CD4-positive, alpha-beta memory T cell (primary cell): ENCODE measurements around the gene FAAP20. TPM values are rescaled to one million over a fixed set of nuclear protein-coding genes. Genes with fewer than 3 reads are reported as not detected.

Experiments
- CTCF ChIA-PET: fragments of 350-600 bp; sonication (Branson Sonifier 250); formaldehyde crosslinking; loops from one replicate; lab custom pipeline; 2021; ENCODE audit warnings: inconsistent platforms; ENCODE audit not compliant: partially characterized antibody; lab: Charles Lee
- POLR2A ChIA-PET: fragments of 350-600 bp; sonication (Branson Sonifier 250); formaldehyde crosslinking; loops from one replicate; lab custom pipeline; 2021; ENCODE audit not compliant: partially characterized antibody; lab: Charles Lee
- DNase-seq, 5 donors: peaks; one replicate each; pipeline versions ENCODE4 v3.0.0 to v3.0.0-alpha.2; 2020 to 2022; ENCODE audit warnings: mixed read lengths in 1 of 5
- H3K27ac ChIP-seq: one replicate; pipeline ENCODE4 v1.7.0; 2013; ENCODE audit warnings: low read depth, low read length
- H3K27me3 ChIP-seq: 2 replicates; pipeline ENCODE4 v1.7.0; 2013; ENCODE audit warnings: mild to moderate bottlenecking, low read length, moderate library complexity; ENCODE audit not compliant: insufficient read depth
- H3K36me3 ChIP-seq: 2 replicates; pipeline ENCODE4 v1.7.0; 2013; ENCODE audit warnings: mild to moderate bottlenecking, low read length, moderate library complexity; ENCODE audit not compliant: insufficient read depth
- H3K4me1 ChIP-seq: 2 replicates; pipeline ENCODE4 v1.7.0; 2013; ENCODE audit warnings: mild to moderate bottlenecking, low read length, moderate library complexity; ENCODE audit not compliant: insufficient read depth
- H3K4me3 ChIP-seq, 2 donors: one replicate each; pipeline ENCODE4 v1.7.0; 2013; ENCODE audit warnings: low read length in 2 of 2, mild to moderate bottlenecking in 1 of 2
- H3K9me3 ChIP-seq, 2 donors: one replicate each; pipeline ENCODE4 v1.7.0; 2013; ENCODE audit warnings: low read length in 2 of 2, control low read depth in 1 of 2; ENCODE audit not compliant: control insufficient read depth in 1 of 2
- H3K27ac Mint-ChIP-seq, 7 donors: one replicate each; pipeline ENCODE4 v1.8.0; 2020 to 2021; ENCODE audit warnings: mixed read lengths in 7 of 7, mild to moderate bottlenecking in 6 of 7, inconsistent platforms in 3 of 7, moderate library complexity in 3 of 7
- H3K27me3 Mint-ChIP-seq, 2 donors: one replicate each; pipeline ENCODE4 v1.8.0; 2020 to 2021; ENCODE audit warnings: mixed read lengths in 2 of 2
- H3K36me3 Mint-ChIP-seq, 2 donors: one replicate each; pipeline ENCODE4 v1.8.0; 2020 to 2021; ENCODE audit warnings: mixed read lengths in 2 of 2, inconsistent platforms in 1 of 2, mild to moderate bottlenecking in 1 of 2
- H3K4me1 Mint-ChIP-seq, 4 donors: one replicate each; pipeline ENCODE4 v1.8.0; 2020 to 2021; ENCODE audit warnings: mixed read lengths in 4 of 4, mild to moderate bottlenecking in 1 of 4
- H3K4me3 Mint-ChIP-seq, 8 donors: one replicate each; pipeline ENCODE4 v1.8.0; 2020 to 2021; ENCODE audit warnings: mixed read lengths in 8 of 8, mild to moderate bottlenecking in 7 of 8, moderate library complexity in 6 of 8, inconsistent platforms in 3 of 8
- H3K9me3 Mint-ChIP-seq, 8 donors: one replicate each; pipeline ENCODE4 v1.8.0; 2020 to 2021; ENCODE audit warnings: mixed read lengths in 8 of 8, mild to moderate bottlenecking in 5 of 8, inconsistent platforms in 3 of 8, moderate library complexity in 1 of 8
- intact Hi-C: fragments of 100-400 bp; cut with micrococcal nuclease; formaldehyde crosslinking; loops from one replicate; pipeline ENCODE4 v1.15.1; 2023
- polyA plus RNA-seq, 2 donors: library from polyadenylated mRNA; unstranded; fragments of 300-500 nt; fragmentation: Illumina TruSeq; gene quantifications; one replicate each; pipeline ENCODE4 v1.2.3, GENCODE V29; 2021
- total RNA-seq, 2 experiments: library from RNA; stranded (reverse); gene quantifications; one replicate each; pipeline ENCODE4 v1.2.3, GENCODE V29; 2021

FAAP20 gene
- total and polyA plus RNA-seq, 4 experiments from 2014 or later, result 38.4 to 58.9 (median 47.5) TPM

- DNase-seq, result peak; percentile 90 to 98 (median 96)
- intact Hi-C loops, result loop anchor here (1.0 kb wide), 1 partner anchor 15 kb away; no protein-coding TSS in a partner anchor
- no peaks in the 10 kb centered on the region for H3K27me3 ChIP-seq
- H3K4me3 ChIP-seq, result no peak overlapping the region
- H3K27ac ChIP-seq, result peak overlapping the region; percentile 26
- Mint-ChIP-seq H3K27ac (peak overlapping the region in 4 of 7 donors; percentile 41 to 79 (median 59)), H3K4me3 (peak overlapping the region in 7 of 8 donors; percentile 51 to 82 (median 67)), H3K4me1 (peaks cover 6 to 27% (median 16%) of the 10 kb centered on the region in 4 donors), H3K27me3 (peaks cover 0 to 4% of the 10 kb centered on the region in 2 donors), H3K9me3 (peaks cover 0 to 3% (median 0%) of the 10 kb centered on the region in 8 donors), H3K36me3 (peaks cover 0 to 28% of the 10 kb centered on the region in 2 donors)
- H3K36me3 ChIP-seq, result no peaks in the 10 kb centered on the region
- ChIA-PET POLR2A (interaction anchor here (0.6 to 16.3 kb wide), 12 partner anchors 11 to 164 kb away, joined by 3 to 454 read pairs (median 50); partner anchors contain the start of genes FAAP20, MORN1 and RER1), CTCF (interaction anchor here (1.1 kb wide), 2 partner anchors 33 to 88 kb away, joined by 3 to 4 read pairs; partner anchors contain the start of gene FAAP20)
- H3K9me3 ChIP-seq, result no peaks in the 10 kb centered on the region
- H3K4me1 ChIP-seq, result peaks cover 20% of the 10 kb centered on the region
These were observed 33.0 kb upstream of the FAAP20 start for GRCh38 chr1:2227346-2228156.

GRCh38 chr1:2226525-2227345 lies 32.2 kb upstream of the FAAP20 start:
- Histone ChIP-seq H3K9me3 (no peaks in the 10 kb centered on the region), H3K36me3 (no peaks in the 10 kb centered on the region), H3K27ac (peak overlapping the region; percentile 26), H3K27me3 (no peaks in the 10 kb centered on the region), H3K4me1 (peaks cover 12% of the 10 kb centered on the region), H3K4me3 (no peak overlapping the region)
- POLR2A ChIA-PET, result interaction anchor here (0.7 to 16.3 kb wide), 13 partner anchors 12 to 165 kb away, joined by 3 to 454 read pairs (median 50); partner anchors contain the start of genes FAAP20, MORN1 and RER1
- peak in 1 of 5 donors; percentile 54 for DNase-seq
- Mint-ChIP-seq H3K27ac (peak overlapping the region; percentile 86 to 97 (median 92)), H3K27me3 (peaks cover 0 to 2% of the 10 kb centered on the region in 2 donors), H3K36me3 (peaks cover 0 to 24% of the 10 kb centered on the region in 2 donors), H3K4me3 (peak overlapping the region; percentile 72 to 88 (median 84)), H3K9me3 (peaks cover 0 to 3% (median 0%) of the 10 kb centered on the region in 8 donors), H3K4me1 (peaks cover 1 to 19% (median 9%) of the 10 kb centered on the region in 4 donors)
- CTCF ChIA-PET, result interaction anchor here (1.1 to 1.2 kb wide), 3 partner anchors 32 to 89 kb away, joined by 3 to 4 read pairs (median 4); partner anchors contain the start of gene FAAP20
- intact Hi-C loops, result loop anchor here (1.0 kb wide), 1 partner anchor 14 kb away; no protein-coding TSS in a partner anchor

GRCh38 chr1:2224631-2225428 lies 30.3 kb upstream of the FAAP20 start:
- H3K27me3 Mint-ChIP-seq, result no peaks in the 10 kb centered on the region

DNA sequence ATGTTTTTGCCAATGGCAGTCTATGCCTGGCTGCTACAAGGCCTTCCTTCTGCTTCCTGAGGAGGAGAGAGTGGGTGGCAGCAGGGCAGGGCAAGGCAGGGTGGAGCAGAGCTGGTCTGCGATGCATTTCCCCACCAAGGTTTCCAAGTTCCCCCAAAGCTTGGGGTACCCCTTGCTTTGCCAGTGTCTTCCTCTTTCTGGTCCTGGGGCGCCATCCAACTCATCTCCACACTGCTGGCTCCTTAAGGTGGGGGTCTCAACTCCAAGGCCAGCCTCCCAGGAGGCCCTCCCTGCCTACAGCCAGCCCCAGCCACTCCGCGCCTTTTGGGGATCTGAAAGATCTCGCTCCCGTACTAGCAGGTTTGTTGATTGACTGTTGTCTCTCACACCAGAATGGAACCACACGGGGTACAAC lies 29.6 kb upstream of the FAAP20 start:
- CTCF ChIA-PET, result no interaction called here
- H3K4me3 ChIP-seq, result no peak overlapping the region
- Mint-ChIP-seq H3K4me1 (peaks cover 0 to 6% (median 5%) of the 10 kb centered on the region in 4 donors), H3K27ac (peak overlapping the region in 5 of 7 donors; percentile 7 to 78 (median 57)), H3K4me3 (peak overlapping the region in 1 of 8 donors; percentile 16), H3K27me3 (no peaks in the 10 kb centered on the region), H3K9me3 (peaks cover 0 to 3% (median 0%) of the 10 kb centered on the region in 8 donors), H3K36me3 (peaks cover 0 to 3% of the 10 kb centered on the region in 2 donors)
- DNase-seq, result peak in 1 of 5 donors; percentile 7
- no peak overlapping the region for H3K27ac ChIP-seq
- POLR2A ChIA-PET, result interaction anchor here (0.8 to 1.5 kb wide), 3 partner anchors 10 to 32 kb away, joined by 3 read pairs; no protein-coding TSS in a partner anchor
- H3K9me3 ChIP-seq, result no peaks in the 10 kb centered on the region
- no peaks in the 10 kb centered on the region for H3K27me3 ChIP-seq
- intact Hi-C loops, result no loop called here
- H3K4me1 ChIP-seq, result peaks cover 5% of the 10 kb centered on the region
- no peaks in the 10 kb centered on the region for H3K36me3 ChIP-seq

More at GRCh38 chr1:2224631-2225428, 30.3 kb upstream of the FAAP20 start:
- H3K9me3 Mint-ChIP-seq, result peaks cover 0 to 3% (median 0%) of the 10 kb centered on the region in 8 donors
- H3K4me1 ChIP-seq, result peaks cover 5% of the 10 kb centered on the region
- peak overlapping the region in 5 of 7 donors; percentile 7 to 90 (median 47) for H3K27ac Mint-ChIP-seq
- peak in 1 of 5 donors; percentile 36 for DNase-seq
- H3K9me3 ChIP-seq, result no peaks in the 10 kb centered on the region
- ChIA-PET POLR2A (interaction anchor here (0.7 to 1.5 kb wide), 4 partner anchors 10 to 73 kb away, joined by 3 to 4 read pairs (median 3); no protein-coding TSS in a partner anchor), CTCF (no interaction called here)
- H3K4me3 ChIP-seq, result no peak overlapping the region
- peaks cover 0 to 10% of the 10 kb centered on the region in 2 donors for H3K36me3 Mint-ChIP-seq
- H3K4me3 Mint-ChIP-seq, result peak overlapping the region in 1 of 8 donors; percentile 54
- H3K27me3 ChIP-seq, result no peaks in the 10 kb centered on the region
- H3K27ac ChIP-seq, result no peak overlapping the region
- H3K4me1 Mint-ChIP-seq, result peaks cover 0 to 6% (median 5%) of the 10 kb centered on the region in 4 donors
- no peaks in the 10 kb centered on the region for H3K36me3 ChIP-seq
- intact Hi-C loops, result no loop called here

DNA sequence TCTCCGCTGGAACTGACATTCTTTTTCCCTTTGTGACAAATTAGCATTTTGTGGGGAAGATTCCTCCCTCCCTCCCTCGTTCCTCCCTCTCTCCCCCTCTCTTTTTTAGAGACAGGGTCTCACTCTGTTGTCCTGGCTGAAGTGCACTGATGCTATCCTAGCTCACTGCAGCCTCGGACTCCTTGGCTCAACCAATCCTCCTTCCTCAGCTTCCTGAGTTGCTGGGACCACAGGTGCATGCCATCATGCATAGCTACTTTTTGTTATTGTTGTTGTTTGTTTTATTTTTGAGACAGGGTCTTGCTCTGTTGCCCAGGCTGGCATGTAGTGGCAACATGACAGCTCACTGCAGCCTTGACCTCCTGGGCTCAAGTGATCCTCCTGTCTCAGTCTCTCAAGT lies 26.7 kb upstream of the FAAP20 start:
- H3K4me1 ChIP-seq, result no peaks in the 10 kb centered on the region
- Mint-ChIP-seq H3K36me3 (no peaks in the 10 kb centered on the region), H3K27ac (no peak overlapping the region), H3K27me3 (no peaks in the 10 kb centered on the region), H3K4me1 (peaks cover 0 to 7% (median 2%) of the 10 kb centered on the region in 4 donors), H3K9me3 (no peaks in the 10 kb centered on the region), H3K4me3 (no peak overlapping the region)
- CTCF ChIA-PET, result interaction anchor here (0.6 to 1.7 kb wide), 3 partner anchors 9 to 26 kb away, joined by 3 to 7 read pairs (median 5); partner anchors contain the start of gene FAAP20
- no peak for DNase-seq
- no peaks in the 10 kb centered on the region for H3K27me3 ChIP-seq
- H3K36me3 ChIP-seq, result no peaks in the 10 kb centered on the region
- H3K27ac ChIP-seq, result no peak overlapping the region
- no peak overlapping the region for H3K4me3 ChIP-seq
- POLR2A ChIA-PET, result interaction anchor here (1.1 to 1.2 kb wide), 2 partner anchors 10 to 27 kb away, joined by 3 read pairs; partner anchors contain the start of gene FAAP20
- intact Hi-C loops, result no loop called here
- no peaks in the 10 kb centered on the region for H3K9me3 ChIP-seq

- ChIA-PET CTCF (no interaction called here), POLR2A (no interaction called here)
- intact Hi-C loops, result no loop called here
- Histone ChIP-seq H3K27me3 (no peaks in the 10 kb centered on the region), H3K36me3 (no peaks in the 10 kb centered on the region), H3K27ac (no peak overlapping the region), H3K4me3 (no peak overlapping the region), H3K4me1 (peaks cover 15% of the 10 kb centered on the region), H3K9me3 (no peaks in the 10 kb centered on the region)
- DNase-seq, result no peak
- no peak overlapping the region for H3K27ac Mint-ChIP-seq
- H3K4me3 Mint-ChIP-seq, result no peak overlapping the region
- peaks cover 0 to 9% (median 2%) of the 10 kb centered on the region in 4 donors for H3K4me1 Mint-ChIP-seq
- H3K27me3 Mint-ChIP-seq, result no peaks in the 10 kb centered on the region
- H3K36me3 Mint-ChIP-seq, result no peaks in the 10 kb centered on the region
- H3K9me3 Mint-ChIP-seq, result no peaks in the 10 kb centered on the region
These were observed 22.1 kb upstream of the FAAP20 start for GRCh38 chr1:2216767-2217058.
